ENCODE data around the gene MICAL2.

MICAL2 gene

DNA sequence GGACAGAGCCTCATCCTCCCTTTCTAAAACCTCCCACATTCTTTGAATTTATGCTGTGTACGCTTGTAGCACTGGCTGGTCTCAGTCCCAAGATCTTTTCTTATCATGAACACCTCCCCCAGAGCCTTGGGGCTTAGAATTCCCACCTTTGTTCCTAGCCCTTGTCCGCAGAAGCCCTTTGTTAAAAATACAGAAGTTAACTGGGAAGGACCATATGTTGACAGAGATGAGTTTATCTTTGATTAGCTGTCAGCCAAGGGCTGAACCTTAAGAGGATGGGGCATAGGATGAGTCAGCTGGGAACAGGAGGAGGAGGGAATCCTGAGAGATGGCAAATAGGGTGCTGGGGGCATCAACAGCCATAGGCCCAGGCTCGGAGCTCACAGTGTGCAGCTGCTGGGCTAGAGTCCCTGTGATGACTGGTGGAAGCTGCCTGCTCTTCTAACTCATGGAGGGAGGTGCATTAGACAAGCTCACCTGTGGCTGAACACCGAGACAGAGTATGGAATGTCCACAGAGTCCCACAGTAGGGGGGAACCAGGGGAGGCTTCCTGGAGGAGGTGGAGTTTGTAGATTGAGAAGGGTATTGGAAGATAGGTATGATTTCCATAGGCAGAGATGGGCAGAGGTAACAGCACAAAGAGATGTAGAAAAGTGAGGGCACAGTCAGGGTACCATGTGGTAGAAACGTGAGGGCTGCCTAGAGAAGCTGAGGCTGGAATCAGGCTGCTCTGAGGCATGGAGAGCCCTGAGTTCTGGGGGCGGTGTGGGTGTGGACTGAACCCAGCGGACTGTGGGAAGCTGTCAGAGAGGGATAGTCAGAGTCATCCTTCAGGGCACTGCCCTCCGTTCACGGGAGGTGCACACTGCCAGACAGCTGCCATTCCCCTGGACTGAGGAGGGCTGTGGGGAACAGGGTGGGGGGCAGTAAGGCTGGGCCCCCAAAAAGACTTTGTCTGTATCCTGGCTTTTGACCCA lies 9.9 kb downstream of the MICAL2 start:
- Histone ChIP-seq H3K4me3 (ENCODE audit: extremely low read depth, insufficient read depth, low read length, poor library complexity, severe bottlenecking) (no peak overlapping the region), H3K9me3 (ENCODE audit: control insufficient read depth, low read length) (no peaks in the 10 kb centered on the region), H3K4me1 (ENCODE audit: control insufficient read depth, insufficient read depth, low read length, poor library complexity, severe bottlenecking) (peaks cover 67% of the 10 kb centered on the region), H3K36me3 (ENCODE audit: control insufficient read depth, insufficient read depth, low read length) (peaks cover 44% of the 10 kb centered on the region), H3K27ac (ENCODE audit: low read depth, low read length, severe bottlenecking) (no peak overlapping the region)
- 83% methylated on average over 7 of the region's 9 CpGs for WGBS, 2 experiments (ENCODE audit: insufficient coverage in 2 of 2)

DNA sequence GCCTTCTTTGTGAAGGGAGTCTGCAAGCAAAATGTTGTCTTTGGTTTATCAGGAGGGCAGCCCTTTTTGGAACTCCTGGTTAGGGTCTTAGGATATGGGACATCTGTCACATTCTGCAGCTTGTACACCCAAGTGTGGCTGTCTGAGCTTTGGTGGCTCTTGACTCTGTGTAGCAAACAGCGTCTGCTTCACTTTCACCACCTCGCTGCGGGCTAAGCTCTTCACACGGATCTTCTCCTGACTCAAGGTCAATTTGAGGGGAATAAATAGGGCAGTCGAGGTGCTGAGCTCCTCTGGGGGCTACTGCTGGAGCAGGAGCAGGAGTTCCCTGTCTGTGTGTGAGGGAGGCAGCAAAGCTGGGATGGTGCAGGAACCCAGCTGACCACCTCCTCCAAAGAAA lies 10.6 kb downstream of the MICAL2 start:
- Histone ChIP-seq H3K4me1 (ENCODE audit: control insufficient read depth, insufficient read depth, low read length, poor library complexity, severe bottlenecking) (peaks cover 73% of the 10 kb centered on the region), H3K4me3 (ENCODE audit: extremely low read depth, insufficient read depth, low read length, poor library complexity, severe bottlenecking) (no peak overlapping the region), H3K27ac (ENCODE audit: low read depth, low read length, severe bottlenecking) (no peak overlapping the region), H3K9me3 (ENCODE audit: control insufficient read depth, low read length) (no peaks in the 10 kb centered on the region), H3K36me3 (ENCODE audit: control insufficient read depth, insufficient read depth, low read length) (peaks cover 46% of the 10 kb centered on the region)
- 90 to 93% methylated on average over 5 of the region's 5 CpGs for WGBS, 2 experiments (ENCODE audit: insufficient coverage in 2 of 2)

DNA sequence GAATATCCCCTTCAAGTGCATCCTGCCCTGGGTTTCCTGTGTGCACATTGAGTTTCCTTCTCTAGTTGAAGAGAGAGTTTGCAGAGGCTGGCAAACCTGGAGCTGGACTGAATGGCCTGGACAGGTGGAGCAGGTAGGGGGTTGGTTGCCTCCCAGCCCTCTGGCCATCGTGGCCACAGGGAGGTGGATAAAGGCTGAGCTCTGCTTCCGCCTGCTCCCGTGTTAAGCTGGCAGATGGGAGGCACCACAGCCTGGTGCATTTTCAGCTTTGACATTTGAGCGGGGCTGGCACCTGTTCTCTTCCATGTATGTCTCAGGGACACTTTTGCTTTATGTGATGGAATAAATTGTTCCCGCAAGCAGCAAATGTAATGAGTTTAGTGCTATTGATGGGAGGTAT lies 11.1 kb downstream of the MICAL2 start:
- Histone ChIP-seq H3K4me3 (ENCODE audit: extremely low read depth, insufficient read depth, low read length, poor library complexity, severe bottlenecking) (no peak overlapping the region), H3K9me3 (ENCODE audit: control insufficient read depth, low read length) (no peaks in the 10 kb centered on the region), H3K36me3 (ENCODE audit: control insufficient read depth, insufficient read depth, low read length) (peaks cover 48% of the 10 kb centered on the region), H3K27ac (ENCODE audit: low read depth, low read length, severe bottlenecking) (no peak overlapping the region), H3K4me1 (ENCODE audit: control insufficient read depth, insufficient read depth, low read length, poor library complexity, severe bottlenecking) (peaks cover 77% of the 10 kb centered on the region)
- WGBS, 2 experiments (ENCODE audit: insufficient coverage in 2 of 2): 83 to 96% methylated on average over 2 to 5 of the region's 5 CpGs

DNA sequence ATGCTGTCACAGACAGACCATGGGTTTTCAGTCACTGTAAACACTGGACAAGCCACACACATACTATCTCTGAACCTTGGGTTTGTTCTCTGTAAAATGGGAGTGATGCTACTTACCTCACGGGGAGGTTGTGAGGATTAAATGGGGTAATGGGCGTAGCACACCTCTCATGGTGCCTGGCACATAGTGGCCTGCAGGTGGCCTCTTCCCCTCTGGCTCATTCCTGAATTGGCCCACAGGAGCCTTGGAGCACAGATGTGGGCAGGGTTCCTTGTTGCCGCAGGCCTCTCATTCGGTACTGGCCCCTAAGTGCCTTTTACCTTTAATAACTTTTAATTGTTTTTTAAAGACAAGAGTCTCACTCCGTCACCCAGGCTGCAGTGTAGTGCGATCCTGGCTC lies 11.7 kb downstream of the MICAL2 start:
- Histone ChIP-seq H3K9me3 (ENCODE audit: control insufficient read depth, low read length) (no peaks in the 10 kb centered on the region), H3K36me3 (ENCODE audit: control insufficient read depth, insufficient read depth, low read length) (peaks cover 43% of the 10 kb centered on the region), H3K4me3 (ENCODE audit: extremely low read depth, insufficient read depth, low read length, poor library complexity, severe bottlenecking) (no peak overlapping the region), H3K27ac (ENCODE audit: low read depth, low read length, severe bottlenecking) (no peak overlapping the region), H3K4me1 (ENCODE audit: control insufficient read depth, insufficient read depth, low read length, poor library complexity, severe bottlenecking) (peaks cover 76% of the 10 kb centered on the region)
- WGBS, 2 experiments (ENCODE audit: insufficient coverage in 2 of 2): 83 to 92% methylated on average over 3 to 4 of the region's 6 CpGs

DNA sequence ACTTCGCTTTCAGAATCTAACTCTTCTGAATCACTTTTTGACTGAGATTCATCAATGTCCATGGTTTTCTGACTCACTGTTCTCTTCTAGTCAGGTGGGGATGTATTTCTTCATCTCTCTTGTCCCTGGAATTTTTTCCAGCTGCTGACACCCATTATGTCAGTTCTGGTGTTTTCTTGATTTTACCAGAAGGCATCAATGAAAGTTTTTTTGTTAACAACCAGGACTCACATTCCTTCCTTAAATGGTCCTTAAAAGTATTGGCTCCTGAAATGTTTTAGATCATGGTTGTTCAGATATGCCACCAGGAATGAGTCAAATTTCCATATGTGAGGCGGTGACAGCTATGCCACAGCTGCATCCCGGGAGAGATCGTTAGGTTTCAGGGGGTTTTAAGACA lies 12.9 kb downstream of the MICAL2 start:
- H3K4me1 ChIP-seq (ENCODE audit: control insufficient read depth, insufficient read depth, low read length, poor library complexity, severe bottlenecking): peaks cover 72% of the 10 kb centered on the region
- peaks cover 38% of the 10 kb centered on the region for H3K36me3 ChIP-seq (ENCODE audit: control insufficient read depth, insufficient read depth, low read length)
- WGBS, 2 experiments (ENCODE audit: insufficient coverage in 2 of 2): 79 to 83% methylated on average over 2 to 3 of the region's 4 CpGs
- H3K9me3 ChIP-seq (ENCODE audit: control insufficient read depth, low read length): no peaks in the 10 kb centered on the region
- H3K27ac ChIP-seq (ENCODE audit: low read depth, low read length, severe bottlenecking): no peak overlapping the region
- H3K4me3 ChIP-seq (ENCODE audit: extremely low read depth, insufficient read depth, low read length, poor library complexity, severe bottlenecking): no peak overlapping the region

DNA sequence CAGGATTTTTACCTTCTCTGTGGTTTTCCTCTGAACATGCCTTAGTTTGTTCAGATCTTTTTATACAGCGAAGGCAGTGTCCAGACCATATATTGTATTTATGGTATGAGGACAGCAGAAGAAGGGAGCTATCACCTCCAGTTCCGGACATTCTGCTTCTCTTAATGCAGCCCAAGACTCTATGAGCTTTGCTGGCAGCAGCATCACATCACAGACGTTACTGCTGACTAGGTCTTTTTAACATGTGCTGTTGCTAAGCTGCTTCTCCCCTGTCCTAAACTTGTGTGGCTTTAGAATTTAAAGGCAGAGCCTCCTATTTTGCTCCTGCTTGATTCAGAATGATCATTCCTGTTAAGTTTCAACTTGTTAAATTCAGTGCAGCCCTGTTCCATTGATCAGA lies 13.4 kb downstream of the MICAL2 start:
- Histone ChIP-seq H3K27ac (ENCODE audit: low read depth, low read length, severe bottlenecking) (no peak overlapping the region), H3K4me3 (ENCODE audit: extremely low read depth, insufficient read depth, low read length, poor library complexity, severe bottlenecking) (no peak overlapping the region), H3K9me3 (ENCODE audit: control insufficient read depth, low read length) (no peaks in the 10 kb centered on the region), H3K4me1 (ENCODE audit: control insufficient read depth, insufficient read depth, low read length, poor library complexity, severe bottlenecking) (peaks cover 66% of the 10 kb centered on the region), H3K36me3 (ENCODE audit: control insufficient read depth, insufficient read depth, low read length) (peaks cover 40% of the 10 kb centered on the region)
- 75 to 93% methylated on average over 3 of the region's 3 CpGs for WGBS, 2 experiments (ENCODE audit: insufficient coverage in 2 of 2)

DNA sequence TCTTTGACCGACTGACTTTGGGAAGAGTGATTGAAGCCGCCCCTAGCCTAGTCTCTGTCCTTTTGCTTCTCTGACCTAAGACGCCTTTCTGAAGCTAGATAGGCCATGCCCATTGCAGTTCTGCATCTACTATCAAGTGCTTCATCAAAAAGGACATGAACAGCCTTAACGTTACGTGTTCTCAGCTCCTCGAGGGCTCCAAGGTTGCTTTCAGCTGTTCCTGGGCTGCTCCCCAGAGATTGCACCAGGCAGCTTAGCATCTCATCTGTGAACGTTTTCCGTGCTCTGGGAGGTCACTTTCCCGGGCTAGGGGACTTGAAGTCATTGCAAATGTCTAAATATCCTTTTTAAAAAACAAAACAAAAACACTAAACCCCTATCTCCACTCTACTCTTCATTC lies 13.9 kb downstream of the MICAL2 start:
- H3K36me3 ChIP-seq (ENCODE audit: control insufficient read depth, insufficient read depth, low read length): peaks cover 45% of the 10 kb centered on the region
- 89 to 91% methylated on average over 9 of the region's 9 CpGs for WGBS, 2 experiments (ENCODE audit: insufficient coverage in 2 of 2)
- H3K4me1 ChIP-seq (ENCODE audit: control insufficient read depth, insufficient read depth, low read length, poor library complexity, severe bottlenecking): peaks cover 62% of the 10 kb centered on the region
- no peaks in the 10 kb centered on the region for H3K9me3 ChIP-seq (ENCODE audit: control insufficient read depth, low read length)
- H3K4me3 ChIP-seq (ENCODE audit: extremely low read depth, insufficient read depth, low read length, poor library complexity, severe bottlenecking): no peak overlapping the region
- peak overlapping the region; percentile 80 for H3K27ac ChIP-seq (ENCODE audit: low read depth, low read length, severe bottlenecking)

DNA sequence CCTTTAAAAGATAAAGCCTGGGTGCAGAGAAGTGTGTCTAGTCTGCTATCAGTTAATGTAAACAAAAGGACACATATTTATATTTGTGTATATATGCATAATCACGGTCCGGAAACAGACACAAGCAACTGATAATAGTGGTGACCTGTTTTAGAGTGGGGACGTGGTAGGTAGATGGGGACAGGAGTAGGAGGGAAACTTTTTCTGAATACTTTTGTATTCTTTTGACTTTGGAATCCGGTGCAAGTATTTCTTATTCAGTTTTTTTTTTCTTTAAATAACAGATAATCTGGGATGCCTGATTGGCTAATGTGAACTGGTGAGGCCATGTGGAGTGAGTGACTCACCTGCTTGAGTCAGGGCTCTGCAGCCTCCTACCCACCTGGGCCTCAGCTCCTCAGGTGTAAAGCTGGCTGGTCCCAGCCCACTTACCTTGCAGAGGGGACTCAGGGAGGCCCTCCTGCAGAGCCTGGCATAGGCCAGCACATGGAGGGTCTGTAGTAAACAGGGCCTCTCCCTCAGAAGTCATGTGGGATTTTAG lies 15.3 kb downstream of the MICAL2 start:
- 82 to 97% methylated on average over 3 of the region's 4 CpGs for WGBS, 2 experiments (ENCODE audit: insufficient coverage in 2 of 2)
- peak overlapping the region; percentile 4 for H3K27ac ChIP-seq (ENCODE audit: low read depth, low read length, severe bottlenecking)
- H3K36me3 ChIP-seq (ENCODE audit: control insufficient read depth, insufficient read depth, low read length): peaks cover 56% of the 10 kb centered on the region
- peaks cover 53% of the 10 kb centered on the region for H3K4me1 ChIP-seq (ENCODE audit: control insufficient read depth, insufficient read depth, low read length, poor library complexity, severe bottlenecking)
- no peaks in the 10 kb centered on the region for H3K9me3 ChIP-seq (ENCODE audit: control insufficient read depth, low read length)
- H3K4me3 ChIP-seq (ENCODE audit: extremely low read depth, insufficient read depth, low read length, poor library complexity, severe bottlenecking): no peak overlapping the region

DNA sequence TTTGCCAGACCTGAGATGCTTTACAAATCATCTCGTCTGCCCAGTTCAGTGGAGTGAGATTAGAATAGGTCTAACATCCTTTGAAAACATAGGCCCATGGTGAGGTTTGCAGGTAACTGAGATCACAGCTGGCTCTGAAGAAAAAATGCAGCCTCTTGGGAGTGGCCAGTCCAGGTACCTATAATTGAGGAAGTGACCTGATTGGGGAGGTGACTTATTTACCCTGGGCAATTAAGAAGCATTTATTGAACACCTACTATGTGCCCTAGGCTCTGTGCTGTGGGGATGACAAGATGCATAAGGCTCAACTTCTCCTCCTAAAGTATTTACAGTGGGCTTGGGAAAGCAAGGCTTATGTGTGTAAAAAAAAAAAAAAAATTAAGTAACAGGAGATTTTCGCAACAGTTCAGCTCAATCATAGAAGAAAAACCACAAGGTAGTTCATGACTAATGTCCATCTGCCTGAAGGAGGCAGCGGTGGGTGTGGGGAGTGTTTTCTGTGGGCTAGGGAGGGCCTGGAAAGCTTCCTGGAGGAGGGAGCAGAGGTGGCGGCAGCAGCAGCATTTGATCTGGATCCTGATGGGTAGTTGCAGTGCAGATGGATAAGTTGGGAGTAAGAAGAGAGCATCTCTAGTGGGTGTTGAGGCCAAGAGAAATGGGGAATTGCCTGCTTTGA lies 16.1 kb downstream of the MICAL2 start:
- H3K27ac ChIP-seq (ENCODE audit: low read depth, low read length, severe bottlenecking): peak overlapping the region; percentile 4
- peaks cover 48% of the 10 kb centered on the region for H3K4me1 ChIP-seq (ENCODE audit: control insufficient read depth, insufficient read depth, low read length, poor library complexity, severe bottlenecking)
- no peak overlapping the region for H3K4me3 ChIP-seq (ENCODE audit: extremely low read depth, insufficient read depth, low read length, poor library complexity, severe bottlenecking)
- H3K36me3 ChIP-seq (ENCODE audit: control insufficient read depth, insufficient read depth, low read length): peaks cover 52% of the 10 kb centered on the region
- no peaks in the 10 kb centered on the region for H3K9me3 ChIP-seq (ENCODE audit: control insufficient read depth, low read length)
- 64 to 66% methylated on average over 3 to 4 of the region's 4 CpGs for WGBS, 2 experiments (ENCODE audit: insufficient coverage in 2 of 2)

DNA sequence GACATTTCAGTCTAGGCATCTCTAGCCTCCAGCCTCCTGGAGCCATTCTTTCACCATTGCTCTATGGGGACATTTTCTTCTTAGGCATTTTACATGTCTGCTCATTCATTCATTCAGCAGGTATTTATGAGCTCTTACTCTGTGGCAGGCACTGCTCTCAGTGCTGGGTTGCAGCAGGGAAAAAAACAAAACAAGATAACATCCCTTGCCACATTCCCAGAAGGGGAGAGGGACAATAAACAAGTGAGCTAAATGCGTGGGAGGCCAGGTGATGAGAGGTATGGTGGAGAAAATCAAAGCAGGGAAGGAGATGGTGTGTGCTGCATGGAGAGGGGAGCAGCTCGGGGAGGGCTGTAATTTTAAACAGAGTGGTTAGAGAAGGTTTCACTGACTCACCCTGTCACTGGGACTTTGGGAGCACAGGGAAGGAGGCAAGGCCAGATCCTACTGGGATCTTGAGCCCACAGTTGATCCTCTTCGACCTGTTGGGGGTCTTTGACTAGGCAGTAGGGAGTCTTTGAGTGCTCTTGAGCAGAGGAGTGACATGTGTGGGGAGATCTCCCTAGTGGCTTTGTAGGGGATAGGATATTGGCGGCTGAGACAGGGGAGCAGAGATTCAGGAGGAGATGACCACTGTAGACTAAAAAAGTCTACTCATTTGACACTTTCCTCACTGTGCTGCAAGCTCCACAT lies 17.0 kb downstream of the MICAL2 start:
- Histone ChIP-seq H3K27ac (ENCODE audit: low read depth, low read length, severe bottlenecking) (peak overlapping the region; percentile 25), H3K36me3 (ENCODE audit: control insufficient read depth, insufficient read depth, low read length) (peaks cover 53% of the 10 kb centered on the region), H3K4me1 (ENCODE audit: control insufficient read depth, insufficient read depth, low read length, poor library complexity, severe bottlenecking) (peaks cover 48% of the 10 kb centered on the region), H3K4me3 (ENCODE audit: extremely low read depth, insufficient read depth, low read length, poor library complexity, severe bottlenecking) (no peak overlapping the region), H3K9me3 (ENCODE audit: control insufficient read depth, low read length) (no peaks in the 10 kb centered on the region)
- WGBS, 2 experiments (ENCODE audit: insufficient coverage in 2 of 2): 91 to 92% methylated on average over 3 to 4 of the region's 4 CpGs
